Fibroblast of skin of left quadriceps (primary cell): ENCODE data around the gene FAM222B.

Source experiments
- DNase-seq, 2 experiments: peaks; one replicate each; pipeline ENCODE4 v3.0.0-alpha.2; 2013; ENCODE audit warnings: low read depth in 2 of 2

FAM222B gene

DNA sequence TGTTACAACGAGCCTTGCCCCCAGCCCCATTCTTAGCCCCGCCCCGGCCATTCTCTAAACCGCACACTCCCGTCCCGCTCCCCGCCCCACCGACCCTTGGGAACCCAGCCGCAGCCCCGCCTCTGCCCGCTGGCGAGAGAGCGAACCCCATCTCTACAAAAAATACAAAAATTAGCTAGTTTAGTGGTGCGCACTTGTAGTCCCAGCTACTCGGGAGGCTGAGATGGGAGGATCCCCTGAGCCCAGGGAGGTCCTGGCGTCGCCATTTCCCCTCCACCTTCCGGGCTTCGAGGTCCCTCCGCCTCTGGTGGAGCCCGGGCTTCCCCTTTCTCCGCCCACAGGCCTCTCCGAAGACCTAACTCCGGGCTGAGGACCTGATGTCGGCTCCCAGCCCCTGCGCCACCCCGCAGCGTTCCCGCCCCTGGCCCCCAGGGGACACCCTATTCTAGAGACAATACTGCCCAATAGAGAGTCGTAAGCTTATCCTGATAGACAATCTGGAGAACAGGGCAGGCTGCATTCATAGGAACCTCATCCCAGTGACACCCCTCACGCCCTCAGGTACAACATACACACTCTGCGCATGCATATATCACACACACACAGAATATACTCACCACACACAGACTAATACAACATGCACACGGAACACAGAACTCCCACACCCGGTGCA, 130.4 kb downstream of the FAM222B start:
- DNase-seq = no peak

DNA sequence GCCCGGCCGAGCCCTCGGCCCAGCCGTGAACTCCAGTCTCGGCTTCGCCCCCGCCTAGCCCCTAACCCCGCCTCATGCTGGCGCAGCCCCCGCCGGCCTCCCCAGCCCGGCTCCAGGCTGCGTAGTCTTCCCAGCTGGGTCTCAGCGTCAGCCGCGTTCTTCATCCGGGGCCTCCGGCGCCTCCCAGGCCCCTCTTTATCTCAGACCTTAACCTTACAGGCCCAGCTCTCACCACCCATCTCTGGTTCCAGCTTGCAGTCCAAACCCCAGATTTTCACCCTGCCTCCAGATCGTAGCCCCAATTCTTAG, 130.9 kb downstream of the FAM222B start, which contains the start of gene PROCA1:
PROCA1 (minus strand) TSS at position 166 of the 309 bp plus-strand sequence. CDS start 228 bp downstream, outside the sequence.
- no peak for DNase-seq

DNA sequence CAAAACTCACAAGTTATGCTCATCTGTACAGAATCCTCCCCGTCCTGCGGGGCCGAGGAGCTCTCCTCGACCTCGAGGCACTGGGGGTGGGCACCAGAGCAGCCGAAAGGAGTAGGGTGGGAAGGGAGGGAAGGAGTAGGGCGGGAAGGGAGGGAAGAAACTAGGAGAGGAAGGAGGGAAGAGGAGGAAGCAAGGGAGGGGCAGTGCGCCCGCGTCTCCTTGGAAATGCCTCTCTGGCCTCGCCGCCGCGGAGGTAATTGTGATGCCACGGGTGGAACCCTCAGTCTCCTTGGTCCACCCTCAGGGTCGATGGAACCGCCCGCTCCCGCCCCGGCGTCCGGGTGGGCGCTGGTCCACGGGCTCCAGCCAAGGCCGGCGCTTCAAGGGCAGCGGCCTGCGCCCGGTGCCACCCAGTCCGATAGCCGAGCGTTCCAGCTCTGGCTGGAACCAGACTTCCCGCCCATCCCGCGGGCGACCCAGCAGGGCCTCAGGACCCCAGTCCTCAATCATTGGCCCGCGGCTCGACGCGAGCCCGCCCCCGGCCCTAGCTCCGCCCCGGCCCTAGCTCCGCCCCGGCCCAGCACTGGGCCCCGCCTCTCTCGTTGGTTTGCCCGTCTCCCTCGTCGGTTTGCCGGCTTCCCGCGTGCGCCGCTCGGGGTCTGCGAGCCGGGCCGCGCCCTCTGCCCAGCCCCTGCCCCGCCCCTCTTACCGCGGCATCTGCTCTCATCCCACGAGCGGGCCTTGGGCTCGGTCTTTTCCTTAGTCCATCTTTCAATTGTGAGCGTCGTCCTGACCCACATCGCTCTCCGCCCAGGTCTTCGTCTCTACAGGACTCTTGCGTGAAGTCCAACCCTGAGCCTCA, 131.5 kb downstream of the FAM222B start:
- peak; percentile 74 to 76 for DNase-seq

DNA sequence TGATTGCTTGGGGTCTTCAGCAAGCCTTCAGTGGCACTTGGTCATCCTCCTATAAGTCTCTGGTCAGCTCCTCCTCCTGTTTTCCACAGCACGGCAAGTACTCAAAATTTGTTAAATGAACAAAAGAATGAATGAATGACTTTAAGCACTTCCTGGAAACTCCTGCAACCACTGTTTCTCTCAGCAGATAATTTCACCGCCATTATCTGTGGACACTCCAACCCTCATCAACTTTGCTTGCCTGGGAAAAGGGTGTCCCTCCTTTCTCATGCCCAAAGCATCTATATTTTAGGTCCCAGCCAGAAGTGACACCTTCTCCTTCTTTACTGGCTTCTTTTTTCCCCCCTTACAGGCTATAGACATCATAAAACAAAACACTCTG, 135.3 kb downstream of the FAM222B start:
- DNase-seq = no peak

DNA sequence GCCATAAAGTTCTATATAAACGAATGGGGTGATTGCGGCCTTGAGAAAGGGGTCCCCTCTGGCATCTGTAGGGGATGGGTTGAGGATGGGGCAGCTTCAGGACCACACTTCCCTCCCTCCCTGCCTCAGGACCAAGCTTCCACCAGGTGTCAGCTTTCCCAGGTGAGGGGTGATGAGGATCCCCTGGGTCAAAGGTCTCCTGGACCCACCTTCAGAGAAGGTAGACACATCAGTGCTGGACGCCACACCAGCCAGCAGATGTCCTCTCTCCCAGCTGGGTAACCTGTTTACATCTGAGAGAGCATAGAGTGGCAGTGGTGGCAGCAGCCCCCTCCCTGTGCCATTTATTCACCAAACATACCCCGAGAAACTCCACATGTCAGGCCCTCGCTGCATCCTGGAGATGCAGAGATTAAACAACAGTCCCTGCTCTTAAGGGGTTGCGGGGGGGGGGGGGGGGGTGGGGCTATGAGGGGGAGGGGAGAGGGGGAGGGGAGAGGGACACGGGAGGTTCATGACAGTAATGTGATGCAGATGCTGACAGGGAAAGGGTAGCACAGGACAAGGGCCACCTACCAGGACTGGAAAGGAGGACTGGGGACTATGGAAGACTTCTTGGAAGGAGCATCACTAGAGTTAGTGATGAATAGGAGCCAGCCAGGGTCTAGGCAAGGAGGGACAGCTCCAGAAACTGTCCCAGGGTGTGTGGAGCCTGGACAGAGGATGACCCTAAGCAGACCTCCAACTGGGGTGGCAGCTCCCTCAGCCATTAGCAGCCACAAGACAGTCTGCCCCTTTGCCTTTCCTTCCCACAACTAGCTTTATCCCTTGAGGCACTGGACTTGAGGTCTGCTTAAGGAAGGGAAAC, 135.9 kb downstream of the FAM222B start:
- no peak for DNase-seq
